GM18873 (cell line): ENCODE measurements around the gene TSSK6.

ENCODE experiments used
- ATAC-seq: cut with Tn5 transposase; IDR thresholded peaks from one replicate; pipeline ENCODE4 v1.9.1; 2021; ENCODE audit warnings: mild to moderate bottlenecking, moderate library complexity, moderate number of reproducible peaks; ENCODE audit not compliant: unreplicated experiment, low FRiP score

TSSK6 gene

DNA sequence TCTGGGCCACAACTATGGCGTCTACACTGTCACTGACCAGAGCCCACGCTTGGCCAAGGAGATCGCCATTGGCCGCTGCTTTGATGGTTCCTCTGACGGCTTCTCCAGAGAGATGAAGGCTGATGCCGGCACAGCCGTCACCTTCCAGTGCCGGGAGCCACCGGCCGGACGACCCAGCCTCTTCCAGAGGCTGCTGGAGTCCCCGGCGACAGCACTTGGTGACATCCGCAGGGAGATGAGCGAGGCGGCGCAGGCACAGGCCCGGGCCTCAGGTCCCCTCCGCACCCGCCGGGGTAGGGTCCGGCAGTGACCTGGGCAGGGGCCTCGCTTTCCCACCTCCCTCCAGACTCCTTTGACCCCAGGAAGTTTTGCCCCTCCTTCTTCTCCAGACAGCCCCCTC lies 30.4 kb upstream of the TSSK6 start:
- no peak for ATAC-seq

DNA sequence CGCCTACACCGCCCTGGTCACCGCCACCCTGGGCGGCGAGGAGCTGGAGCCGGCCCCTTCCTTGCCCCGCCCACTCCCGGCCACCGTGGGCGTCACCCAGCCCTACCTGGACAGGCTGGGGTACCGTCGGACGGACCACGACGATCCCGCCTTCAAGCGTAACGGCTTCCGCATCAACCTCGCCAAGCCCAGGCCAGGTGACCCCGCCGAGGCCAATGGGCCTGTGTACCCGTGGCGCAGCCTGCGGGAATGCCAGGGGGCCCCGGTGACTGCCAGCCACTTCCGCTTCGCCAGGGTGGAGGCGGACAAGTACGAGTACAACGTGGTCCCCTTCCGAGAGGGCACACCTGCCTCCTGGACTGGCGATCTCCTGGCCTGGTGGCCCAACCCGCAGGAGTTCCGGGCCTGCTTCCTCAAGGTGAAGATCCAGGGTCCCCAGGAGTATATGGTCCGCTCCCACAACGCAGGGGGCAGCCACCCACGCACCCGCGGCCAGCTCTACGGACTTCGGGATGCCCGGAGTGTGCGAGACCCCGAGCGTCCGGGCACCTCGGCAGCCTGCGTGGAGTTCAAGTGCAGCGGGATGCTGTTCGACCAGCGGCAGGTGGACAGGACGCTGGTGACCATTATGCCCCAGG lies 29.7 kb upstream of the TSSK6 start:
- no peak for ATAC-seq

DNA sequence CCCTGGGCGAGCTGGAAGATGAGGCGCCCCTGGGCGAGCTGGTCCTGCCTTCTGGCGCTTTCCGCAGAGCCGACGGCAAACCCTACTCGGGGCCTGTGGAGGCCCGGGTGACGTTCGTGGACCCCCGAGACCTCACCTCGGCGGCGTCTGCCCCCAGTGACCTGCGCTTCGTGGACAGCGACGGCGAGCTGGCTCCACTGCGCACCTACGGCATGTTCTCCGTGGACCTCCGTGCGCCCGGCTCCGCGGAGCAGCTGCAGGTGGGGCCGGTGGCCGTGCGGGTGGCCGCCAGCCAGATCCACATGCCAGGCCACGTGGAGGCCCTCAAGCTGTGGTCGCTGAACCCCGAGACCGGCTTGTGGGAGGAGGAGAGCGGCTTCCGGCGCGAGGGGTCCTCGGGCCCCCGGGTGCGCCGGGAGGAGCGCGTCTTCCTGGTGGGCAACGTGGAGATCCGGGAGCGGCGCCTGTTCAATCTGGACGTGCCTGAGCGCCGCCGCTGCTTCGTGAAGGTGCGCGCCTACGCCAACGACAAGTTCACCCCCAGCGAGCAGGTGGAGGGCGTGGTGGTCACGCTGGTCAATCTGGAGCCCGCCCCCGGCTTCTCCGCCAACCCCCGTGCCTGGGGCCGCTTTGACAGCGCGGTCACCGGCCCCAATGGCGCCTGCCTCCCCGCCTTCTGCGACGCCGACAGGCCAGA lies 29.1 kb upstream of the TSSK6 start:
- no peak for ATAC-seq

DNA sequence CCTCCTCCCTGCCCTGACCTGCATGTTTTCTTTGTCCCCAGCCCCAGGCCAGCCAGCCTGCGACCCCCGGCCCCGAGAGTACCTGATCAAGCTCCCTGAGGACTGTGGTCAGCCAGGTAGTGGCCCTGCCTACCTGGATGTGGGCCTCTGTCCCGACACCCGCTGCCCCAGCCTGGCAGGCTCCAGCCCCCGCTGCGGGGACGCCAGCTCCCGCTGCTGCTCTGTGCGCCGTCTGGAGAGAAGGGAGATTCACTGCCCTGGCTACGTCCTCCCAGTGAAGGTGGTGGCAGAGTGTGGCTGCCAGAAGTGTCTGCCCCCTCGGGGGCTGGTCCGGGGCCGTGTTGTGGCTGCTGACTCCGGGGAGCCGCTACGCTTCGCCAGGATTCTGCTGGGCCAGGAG lies 28.3 kb upstream of the TSSK6 start:
- no peak for ATAC-seq

DNA sequence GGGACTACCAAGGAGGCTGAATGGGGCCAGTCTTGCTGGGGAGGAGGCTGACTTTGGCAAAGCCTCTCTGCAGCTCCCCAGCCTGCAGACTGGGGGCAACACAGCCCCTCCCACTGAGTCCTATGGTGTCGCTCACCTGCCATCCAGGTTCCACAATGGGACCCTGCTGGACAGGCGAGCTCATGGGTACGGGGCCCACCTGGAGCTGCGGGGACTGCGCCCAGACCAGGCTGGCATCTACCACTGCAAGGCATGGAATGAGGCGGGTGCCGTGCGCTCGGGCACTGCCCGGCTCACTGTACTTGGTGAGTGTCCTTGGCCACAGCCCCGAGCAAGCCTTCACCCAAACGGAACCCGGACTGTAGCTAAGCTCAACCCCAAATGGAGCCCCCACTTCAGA lies 27.8 kb upstream of the TSSK6 start:
- no peak for ATAC-seq

DNA sequence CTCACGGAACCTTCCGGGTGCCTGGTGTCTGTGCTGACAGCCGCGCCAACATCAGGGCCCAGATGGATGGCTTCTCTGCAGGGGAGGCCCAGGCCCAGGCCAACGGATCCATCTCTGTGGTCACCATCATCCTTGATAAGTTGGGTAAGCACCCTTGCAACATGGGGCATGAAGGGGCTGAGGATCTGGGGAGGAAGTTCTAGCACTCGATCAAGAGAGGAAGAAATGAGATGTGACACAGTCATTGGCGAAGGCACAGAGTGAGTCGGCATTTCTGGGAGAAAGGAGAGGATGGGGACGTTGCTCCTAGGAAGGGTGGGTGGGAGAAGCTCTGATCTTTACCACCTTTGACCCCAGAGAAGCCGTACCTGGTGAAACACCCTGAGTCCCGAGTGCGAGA lies 27.2 kb upstream of the TSSK6 start:
- no peak for ATAC-seq

DNA sequence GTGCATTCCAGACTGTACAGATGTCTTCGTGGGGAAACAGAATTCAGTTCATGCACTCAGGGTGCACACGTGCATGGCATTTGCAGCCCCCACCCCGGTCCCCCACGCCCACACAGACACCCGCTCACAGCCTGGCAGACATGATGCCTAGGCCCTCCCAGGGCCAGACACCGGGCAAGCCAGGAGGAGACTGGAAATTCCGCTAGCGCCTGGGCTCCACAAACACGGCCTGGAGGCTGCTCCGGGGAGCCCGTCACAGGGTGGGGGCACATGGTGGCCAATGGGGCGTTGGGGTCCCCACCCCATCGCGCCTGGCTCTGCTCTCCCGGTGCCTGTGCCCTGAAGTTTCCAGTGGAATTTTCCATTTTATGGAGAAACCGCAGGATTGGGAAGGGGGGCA lies 26.3 kb upstream of the TSSK6 start:
- ATAC-seq, result no peak

DNA sequence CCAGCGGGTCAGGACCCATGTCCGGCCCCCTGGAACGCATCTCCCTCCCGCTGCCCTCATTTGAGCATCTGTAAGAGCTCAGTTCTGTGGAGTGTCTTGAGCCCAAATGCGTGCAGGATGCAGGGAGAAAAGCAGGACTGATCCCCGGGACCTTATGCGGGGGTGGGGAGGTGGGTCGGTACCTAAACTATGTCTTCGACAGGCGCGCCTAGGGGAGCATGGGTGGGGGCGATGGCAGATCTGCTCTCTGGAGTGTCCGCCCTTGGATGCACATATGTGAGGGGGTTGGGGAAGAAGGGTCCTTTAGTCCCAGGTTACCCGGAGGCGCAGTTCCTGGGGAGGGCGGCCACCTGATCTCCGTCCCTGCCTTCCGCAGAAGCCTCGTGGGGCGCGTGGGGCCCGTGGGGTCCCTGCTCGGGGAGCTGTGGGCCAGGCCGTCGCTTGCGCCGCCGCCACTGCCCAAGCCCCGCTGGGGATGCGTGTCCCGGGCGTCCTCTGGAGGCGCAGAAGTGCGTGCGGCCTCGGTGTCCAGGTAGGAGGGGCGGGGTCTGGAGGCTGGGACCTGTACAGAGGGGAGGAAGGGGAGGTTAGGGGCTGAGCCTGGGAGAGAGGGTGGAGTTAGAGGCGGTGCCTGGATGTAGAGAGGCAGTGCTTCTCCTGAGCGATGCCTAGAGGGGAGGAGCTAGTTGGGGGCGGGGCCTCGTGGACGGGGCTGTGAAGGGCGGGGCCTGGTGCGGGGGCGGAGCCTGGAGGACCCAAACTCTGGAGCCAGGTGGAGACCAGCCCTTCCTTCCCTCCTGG lies 25.6 kb upstream of the TSSK6 start:
- no peak for ATAC-seq

DNA sequence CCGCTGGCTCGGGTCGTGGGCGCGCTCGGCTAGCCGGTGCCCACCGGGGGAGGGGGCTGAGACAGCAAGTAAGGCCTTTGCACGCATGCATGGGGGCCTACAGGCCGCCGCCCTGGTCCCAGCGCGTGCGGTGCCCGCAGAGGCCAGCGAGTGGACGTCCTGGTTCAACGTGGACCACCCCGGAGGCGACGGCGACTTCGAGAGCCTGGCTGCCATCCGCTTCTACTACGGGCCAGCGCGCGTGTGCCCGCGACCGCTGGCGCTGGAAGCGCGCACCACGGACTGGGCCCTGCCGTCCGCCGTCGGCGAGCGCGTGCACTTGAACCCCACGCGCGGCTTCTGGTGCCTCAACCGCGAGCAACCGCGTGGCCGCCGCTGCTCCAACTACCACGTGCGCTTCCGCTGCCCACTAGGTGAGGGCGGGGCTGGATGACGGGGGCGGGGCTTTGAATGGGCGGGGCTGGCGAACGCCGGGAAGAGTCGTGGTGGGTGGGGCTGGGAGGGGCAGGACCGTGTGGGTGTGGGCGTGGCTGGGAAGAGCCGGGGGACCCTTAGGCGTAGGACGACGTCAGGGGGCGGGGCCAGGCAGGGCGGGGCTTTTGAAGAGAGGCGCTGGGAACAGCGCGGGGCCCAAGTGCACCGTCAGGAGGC lies 24.8 kb upstream of the TSSK6 start:
- ATAC-seq, result no peak

DNA sequence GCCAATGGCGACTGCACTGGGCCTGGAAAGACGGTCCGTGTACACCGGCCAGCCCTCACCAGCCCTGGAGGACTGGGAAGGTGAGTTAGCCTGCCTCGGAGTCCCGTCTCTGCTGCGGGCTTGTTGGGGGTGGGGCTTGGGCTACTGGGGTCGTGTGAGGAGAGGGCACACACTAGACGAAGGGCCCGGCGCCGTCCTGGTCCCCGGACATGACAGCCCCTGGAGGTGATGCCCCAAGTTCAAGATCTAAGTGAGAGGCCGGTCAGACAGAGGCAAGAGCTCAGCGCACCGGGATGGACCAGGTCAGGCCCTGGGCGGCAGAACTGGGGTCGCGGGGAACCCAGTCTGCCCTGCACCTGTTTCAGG lies 24.3 kb upstream of the TSSK6 start:
- no peak for ATAC-seq

DNA sequence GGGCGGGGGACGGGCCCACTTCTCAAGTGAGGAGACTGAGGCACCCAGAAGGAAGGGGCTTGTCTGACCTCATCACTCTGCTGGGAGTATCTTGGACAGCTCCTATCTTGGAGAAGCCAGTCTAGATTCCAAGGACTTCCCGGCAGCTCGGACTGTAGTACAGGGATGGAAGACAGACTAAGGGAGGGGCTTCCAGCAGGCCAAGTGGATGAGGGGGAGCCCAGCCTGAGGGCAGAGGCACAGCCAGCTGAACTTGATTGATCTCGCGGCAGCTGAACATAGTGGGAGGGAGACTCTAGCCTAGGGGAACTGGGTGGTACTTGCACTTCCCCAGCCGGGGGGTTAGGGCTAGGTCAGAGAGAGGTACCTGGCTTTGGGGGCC lies 23.4 kb upstream of the TSSK6 start:
- ATAC-seq, result no peak

DNA sequence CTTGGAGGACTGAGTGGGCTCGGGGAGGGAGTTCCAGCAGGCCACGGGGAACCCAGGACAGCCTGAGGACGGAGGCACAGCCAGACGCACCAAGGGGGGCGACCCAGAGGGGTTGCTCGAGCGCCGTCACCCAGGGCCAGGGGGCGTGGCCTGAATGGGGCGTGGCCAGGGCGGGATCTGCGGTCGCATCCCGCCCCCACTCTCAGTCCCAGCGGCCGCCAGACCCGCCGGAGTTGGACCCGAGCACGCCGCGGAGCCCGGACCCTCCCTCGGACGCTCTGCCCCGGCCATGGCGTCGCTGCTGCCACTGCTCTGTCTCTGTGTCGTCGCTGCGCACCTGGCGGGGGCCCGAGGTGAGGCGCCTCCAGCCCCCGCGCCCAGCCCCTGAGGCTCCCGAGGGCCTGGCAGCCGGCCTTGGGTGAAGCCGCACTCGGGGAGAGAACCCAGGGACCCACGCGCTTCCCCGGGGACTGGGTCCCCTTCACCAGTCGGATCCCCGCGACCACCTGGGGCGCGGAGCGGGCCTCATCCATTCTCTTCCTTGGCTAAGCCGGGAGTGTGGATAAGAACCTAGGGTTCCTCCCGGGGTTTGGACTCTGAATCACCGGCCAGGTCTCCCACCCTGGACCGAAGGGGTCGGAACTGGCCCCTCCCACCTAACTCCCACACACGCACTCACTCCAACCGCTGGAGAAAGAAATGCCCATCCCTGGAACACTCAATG lies 22.9 kb upstream of the TSSK6 start, which contains the start of gene CILP2:
TSS of gene CILP2 (plus strand) at position 205 of the 724 bp plus-strand sequence. CDS start at position 290, 85 bp downstream.
- no peak for ATAC-seq

DNA sequence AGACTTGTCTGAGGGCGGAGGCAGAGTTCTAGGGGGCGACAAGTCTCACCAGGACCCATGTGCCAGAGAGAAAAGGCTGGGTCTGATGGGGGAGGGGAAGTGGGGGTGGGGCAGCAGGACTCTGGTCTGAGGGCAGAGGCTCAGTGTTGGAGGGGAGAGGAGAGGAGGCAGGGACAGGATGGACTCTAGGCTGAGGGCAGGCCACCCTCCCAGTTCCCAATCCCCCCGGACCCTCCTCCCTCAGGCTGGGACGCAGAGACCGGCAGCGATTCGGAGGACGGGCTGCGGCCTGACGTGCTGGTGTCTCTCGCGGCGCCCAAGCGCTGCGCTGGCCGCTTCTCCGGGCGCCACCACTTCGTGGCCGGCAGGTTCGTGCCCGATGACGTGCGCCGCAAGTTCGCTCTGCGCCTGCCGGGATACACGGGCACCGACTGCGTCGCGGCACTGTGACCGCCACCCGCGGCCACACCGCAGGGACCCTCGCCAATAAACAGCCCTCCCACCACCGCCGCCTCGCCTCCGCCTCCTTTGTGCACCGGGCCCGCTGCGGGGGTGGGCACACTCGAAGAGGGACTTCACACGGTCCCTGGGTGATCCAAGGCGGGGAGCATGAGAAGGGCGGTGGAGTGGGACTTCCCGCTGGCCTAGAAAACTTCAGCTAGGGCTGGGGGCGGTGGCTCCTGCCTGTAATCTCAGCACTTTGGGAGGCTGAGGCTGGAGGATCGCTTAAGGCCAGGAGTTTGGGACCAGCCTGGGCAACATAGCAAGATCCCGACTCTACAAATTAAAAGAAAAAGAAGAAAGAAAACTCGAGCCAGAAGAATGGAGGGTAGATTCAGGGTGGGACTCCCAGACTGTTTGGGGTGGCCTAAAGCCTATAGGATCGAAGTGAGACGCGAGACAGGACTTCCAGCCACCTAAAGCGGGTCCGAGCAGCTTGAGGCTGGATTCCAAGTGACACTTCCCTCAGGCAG lies 22.0 kb upstream of the TSSK6 start:
- ATAC-seq, result no peak

DNA sequence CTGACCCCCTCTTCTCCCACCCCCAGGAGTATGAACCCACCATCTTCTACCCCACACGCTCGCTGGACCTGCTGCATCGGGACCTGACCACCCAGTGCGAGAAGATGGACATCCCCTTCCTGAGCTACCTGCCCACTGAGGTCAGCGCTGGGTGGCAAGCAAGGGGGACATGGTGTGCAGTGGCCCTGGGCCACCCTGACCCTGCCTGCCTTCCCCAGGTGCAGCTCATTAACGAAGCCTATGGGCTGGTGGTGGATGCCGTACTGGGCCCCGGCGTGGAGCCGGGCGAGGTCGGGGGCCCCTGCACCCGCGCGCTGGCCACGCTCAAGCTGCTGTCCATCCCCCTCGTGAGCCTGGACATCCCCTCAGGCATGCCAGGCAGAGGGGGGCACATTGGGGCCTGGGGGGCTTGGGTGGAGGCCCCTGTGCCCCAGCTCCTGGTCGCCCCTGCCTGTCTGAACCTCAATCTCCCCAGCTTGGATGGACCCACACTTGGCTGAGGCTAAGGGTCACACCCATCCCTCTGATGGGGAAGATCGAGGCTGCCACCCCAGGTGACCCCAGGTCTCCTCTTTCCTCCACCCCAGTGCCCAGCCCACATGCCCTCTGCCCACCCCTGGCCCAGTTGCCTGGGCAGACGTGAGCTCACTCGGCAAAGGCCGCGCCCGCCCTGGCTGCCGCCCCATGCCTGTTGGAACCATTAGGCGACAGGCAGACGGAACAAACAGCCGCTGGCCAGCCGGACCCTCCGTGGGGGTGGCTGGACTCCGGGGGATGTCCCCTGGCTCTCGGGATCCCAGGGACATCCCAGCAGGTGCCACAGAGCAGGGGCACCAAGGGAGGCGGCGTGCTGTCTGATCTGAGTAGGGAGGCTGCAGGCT lies 20.2 kb upstream of the TSSK6 start:
- no peak for ATAC-seq

DNA sequence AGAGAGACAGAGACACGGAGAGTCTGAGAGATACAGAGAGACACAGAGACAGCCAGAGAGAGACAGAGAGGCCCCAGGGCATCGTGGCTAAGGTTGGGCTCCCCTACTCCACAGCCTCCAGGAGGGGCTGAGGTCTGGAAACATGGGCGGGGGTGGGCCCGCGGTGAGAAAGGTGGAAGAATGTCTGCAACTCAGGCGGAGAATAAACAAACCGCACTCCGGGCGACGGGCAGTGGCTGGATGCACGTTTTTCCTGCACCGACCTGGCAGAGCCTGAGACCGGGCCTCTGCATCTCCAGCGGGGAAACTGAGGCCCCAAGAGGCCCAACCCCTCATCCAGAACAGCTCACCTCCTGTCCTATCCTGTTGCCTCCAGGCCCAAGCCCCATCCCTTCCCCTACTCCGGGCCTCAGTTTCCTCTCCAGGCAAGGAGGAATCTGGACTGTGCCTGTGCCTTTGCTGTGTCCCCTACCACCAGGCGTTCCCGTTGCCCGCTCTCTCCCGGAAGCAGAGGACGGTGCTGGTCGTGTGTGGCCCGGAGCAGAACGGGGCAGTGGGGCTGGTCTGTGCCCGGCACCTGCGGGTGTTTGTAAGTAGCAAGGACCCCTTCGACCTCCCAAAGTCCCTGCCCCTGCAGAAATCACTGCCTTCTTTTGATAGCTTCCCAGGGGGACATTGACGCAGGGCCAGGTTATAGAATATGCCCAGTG lies 19.4 kb upstream of the TSSK6 start:
- ATAC-seq, result no peak

DNA sequence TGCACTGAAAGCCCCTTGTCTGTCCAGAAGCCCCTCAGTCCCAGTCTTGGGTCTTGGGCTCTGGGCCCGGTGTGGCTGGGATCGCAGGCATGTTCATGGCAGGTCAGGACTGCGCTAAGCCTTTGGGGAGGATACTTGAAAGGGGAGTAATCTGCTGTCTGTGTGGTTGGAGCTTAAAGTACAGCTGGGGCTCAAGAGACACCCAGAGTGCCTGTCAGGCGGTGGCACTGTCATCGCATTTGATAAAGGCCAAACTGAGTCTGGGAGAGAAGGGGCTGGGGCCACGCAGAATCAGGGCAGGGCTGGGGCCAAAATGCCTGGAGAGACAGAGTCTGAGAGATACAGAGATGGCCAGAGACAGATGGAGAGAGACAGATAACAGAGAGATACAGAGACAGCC lies 18.5 kb upstream of the TSSK6 start:
- no peak for ATAC-seq

DNA sequence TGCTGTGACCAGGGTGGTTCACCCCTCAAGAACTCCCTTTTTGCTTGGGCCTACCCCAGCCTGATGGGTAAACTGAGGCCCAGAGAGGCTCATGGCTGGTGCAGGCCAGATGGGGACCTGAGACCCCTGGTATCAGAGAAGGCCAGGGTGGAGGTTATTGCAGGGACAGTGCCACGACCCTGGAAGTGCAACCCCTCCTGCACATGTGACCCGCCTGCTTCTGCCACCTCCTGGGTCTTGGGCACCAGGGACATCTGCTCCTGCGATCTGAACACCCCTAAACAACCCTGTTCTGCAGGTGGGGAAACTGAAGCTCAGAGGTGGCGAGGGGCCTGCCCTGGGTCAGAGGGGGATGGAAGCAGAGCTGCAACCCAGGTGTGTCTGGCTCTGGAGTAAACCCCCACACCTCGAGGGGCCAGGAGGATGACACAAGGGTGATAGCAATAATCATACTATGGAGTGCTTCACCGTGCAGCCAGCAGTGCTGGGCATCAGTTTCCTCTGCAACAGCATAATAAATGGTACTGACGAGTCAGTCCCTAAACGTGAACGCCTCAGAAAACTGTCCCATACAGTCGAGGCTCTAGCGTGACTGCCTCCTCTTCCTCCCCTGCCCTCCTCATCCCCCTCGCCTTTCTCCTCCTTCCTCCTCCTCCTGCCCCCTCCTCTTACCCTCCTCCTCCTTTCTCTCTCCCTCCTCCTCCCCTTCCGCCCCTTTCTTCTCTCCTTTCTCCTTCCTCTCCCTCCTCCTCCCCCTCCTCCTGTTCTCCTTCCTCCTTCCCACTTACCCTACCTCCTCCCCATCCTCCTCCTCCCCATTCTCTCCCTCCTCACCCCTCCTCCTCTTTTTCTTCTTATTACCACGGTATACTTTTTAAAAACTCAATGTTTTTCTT lies 17.7 kb upstream of the TSSK6 start:
- no peak for ATAC-seq
